HG03378 (cell line): ENCODE data around the gene CCDC85B.

Source experiments
- ATAC-seq: cut with Tn5 transposase; IDR thresholded peaks from one replicate; pipeline ENCODE4 v1.9.1; 2021; ENCODE audit warnings: mild to moderate bottlenecking, moderate library complexity; ENCODE audit not compliant: unreplicated experiment

The CCDC85B gene

DNA sequence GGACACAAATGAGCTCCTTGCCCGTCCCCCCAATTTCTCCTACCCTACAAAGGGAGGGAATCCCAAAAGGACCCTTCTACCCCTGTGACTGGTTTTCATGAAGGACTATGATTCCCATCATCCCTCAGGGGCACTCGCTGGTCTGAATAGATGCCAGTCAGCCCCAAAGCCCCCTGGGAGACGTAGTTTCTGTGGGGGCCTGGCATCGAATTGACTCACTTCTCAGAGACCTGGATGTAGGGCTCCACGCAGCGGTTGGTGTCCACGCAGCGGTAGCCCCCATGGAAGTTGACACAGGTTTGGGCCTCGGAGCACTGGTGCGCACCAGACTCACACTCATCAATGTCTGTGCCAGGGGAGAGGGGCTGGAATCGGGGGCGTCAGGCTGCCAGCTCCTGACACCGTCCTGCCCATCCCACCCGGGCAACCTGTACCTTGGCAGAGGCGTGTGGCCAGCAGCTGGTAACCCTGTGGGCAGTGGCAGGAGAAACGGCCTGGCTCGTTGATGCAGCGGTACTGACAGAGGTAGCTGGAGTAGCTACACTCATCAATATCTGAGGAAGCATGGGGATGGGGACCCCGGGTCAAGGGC is 22.3 kb upstream of the CCDC85B start:
- ATAC-seq = no peak

DNA sequence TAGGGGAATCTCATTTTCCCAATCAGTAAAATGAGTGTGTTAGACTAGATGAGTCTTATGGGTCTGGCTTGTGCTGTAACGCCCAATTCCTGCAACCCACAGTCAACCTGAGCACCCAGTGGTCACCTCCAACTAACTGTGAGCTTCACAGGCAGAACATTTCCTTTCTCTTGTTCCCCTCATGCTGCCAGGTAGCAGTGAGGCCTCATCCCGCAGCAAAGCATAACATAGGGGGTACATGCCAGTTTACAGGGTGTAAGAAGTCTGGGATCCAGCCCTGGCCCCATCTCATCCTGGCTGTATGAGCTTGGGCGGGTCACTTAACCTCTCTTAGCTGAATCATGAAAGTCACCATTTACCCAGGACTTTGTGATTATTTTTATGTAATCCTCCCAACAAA is 21.6 kb upstream of the CCDC85B start:
- no peak for ATAC-seq

DNA sequence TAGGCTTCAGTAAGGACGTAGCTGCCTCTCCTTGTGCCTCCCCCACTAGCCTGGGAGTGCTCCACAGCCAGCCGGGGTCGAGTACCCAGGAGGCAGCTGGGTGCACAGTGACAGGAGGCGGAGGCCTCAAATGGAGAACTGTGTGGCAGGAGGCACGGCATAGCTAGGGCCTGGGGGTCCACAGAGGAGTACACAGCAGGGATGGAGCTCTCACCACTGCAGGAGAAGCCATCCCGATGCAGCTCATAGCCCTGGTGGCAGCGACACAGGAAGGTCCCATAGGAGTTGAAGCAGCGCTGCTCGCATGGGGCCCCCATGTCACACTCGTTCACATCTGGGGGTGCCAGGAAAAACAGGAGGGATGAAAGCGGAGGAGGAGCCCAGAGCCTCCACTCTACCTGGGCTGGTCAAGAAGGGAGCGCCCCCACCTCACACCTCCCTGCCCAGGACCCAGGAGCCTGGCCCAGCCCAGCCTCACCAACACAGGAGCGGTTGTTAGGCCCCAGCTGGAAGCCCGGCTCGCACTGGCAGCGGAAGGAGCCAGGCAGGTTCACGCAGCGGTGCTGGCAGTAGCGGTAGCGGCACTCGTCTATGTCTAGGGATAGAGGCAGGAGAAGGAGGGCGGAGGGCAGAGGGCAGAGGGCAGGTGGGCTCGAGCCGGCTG is 20.7 kb upstream of the CCDC85B start:
- no peak for ATAC-seq

DNA sequence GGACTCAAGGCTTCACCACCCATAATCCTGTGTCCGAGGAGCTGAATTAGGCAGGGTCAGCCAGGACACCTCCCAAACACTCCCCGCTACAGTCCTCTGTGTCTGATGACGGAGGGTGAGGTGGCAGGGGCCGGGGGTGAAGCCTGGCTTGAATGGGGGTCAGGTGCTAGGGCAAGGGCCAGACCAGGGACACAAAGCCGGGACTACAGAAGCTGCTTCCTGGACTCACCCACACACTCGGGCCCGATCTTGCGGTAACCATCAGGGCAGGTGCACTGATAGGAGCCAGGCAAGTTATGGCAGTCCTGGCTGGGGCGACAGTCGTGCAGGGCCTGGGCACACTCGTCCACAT is 20.2 kb upstream of the CCDC85B start:
- no peak for ATAC-seq

DNA sequence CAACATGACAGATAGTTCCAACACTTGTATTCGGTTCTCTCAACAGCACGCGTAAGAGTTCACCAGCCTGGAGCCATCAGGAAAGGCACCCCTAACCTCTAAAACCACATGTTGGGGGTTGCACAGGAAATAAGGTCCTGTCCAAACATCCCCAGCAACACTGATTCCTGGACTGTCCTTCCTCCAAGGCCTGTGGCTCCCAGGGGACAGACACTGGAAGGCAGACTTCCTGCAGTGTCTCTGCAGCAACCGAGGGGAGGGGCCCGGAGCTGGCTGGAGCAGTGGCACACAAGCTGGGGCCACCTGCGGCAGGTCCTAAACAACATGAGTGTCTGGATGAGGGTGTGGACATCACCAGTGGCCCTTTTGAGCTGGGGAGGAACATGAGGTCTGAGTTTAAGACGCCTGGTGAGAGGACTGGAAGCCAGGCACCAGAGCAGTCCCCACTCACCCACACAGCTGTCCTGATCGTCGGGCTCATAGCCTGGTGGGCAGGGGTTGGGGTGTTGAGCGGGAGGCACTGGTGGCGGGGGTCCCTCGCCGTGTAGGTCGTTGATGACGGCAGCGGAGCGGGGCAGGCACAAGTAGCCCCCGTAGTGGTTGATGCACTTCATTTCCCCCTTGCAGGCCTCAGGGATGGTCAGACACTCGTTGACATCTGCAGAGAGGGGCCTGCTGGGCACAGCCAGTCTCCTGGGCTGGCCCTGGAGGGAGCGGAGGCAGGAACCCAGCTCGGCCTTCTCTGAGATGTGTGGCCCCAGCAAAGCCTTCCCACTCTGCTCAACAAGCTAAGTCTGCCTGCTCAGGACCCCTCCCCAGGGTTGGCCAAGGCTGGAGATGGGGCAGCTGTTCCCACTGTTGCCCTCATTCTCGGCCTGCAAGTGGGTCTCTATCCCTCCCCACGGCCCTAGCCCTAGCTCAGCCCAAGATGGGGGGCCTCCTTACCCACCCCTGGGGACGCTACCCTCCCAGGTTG is 19.5 kb upstream of the CCDC85B start:
- no peak for ATAC-seq

DNA sequence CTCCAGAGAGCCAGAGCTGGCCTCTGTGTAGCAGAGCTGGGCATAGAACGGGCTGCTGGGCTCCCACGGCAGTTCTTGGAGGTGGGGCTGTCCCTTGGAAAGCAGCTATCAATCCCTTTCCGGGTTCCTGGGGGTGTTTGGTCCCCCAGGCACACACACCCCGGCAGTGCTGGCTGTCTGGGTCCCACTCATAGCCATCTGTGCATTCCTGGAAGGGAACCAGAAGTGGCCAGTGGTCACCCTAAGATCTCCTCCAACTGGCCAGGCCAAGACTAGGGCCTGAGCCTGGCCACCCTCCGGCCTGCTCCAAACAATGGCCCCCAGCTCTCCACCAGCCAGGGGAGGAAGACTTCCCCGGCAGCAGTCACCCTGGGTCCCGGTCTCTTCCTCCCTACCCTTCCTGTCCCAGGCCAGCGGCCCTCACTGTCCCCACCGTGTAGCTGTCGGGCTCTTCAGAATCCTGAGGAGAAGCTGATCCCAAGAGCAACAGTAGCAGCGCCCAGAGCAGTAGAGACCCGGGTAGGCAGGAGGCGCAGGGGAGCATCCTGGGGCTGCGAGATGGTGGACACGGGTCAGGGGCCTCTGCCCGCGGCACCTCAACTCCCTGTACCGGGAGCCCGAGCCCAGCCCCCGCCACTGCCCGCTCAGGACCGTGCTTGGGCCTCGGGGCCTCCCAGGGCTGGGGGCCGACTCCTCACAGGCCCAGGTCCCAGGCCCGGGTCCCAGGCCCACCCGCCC is 18.5 kb upstream of the CCDC85B start:
- ATAC-seq = no peak

DNA sequence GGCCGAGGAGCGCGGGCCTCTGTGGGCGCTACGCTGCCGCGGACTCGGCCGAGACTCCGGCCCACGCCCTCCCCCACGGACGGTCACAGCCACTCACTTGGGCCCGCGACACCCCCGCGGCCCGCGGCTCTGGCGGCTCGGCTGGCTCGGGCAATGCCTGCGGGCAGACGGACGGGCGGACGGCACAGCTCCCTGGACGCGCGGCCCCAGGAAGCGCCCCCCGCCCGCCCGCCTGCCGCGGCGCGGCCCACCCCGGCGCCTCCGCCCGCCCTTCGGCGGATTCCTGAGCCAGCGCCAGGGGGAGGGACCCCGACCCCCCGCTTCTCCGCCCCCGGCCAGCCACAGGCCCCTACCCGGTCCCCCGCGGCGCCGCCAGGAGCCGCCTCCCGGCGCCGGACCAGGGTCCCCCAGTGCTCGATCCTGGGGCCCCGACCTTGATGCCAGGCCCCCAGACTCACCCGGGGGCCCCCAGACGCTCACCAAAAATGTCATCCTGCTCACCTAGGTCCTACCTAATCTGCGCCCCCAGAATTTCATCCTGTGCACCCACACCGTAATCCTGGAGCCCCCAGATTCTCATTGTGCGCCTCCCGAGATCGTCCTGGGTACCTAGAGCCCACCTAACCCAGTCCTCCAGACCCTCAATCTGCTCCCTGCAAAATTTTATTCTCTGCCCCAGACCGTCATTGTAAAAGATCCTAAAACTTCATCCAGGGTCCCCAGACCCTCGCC is 17.7 kb upstream of the CCDC85B start, which contains the start of gene EFEMP2:
EFEMP2 (minus strand) TSS at position 215 of the 732 bp plus-strand sequence. CDS start 446 bp downstream, outside the sequence.
- no peak for ATAC-seq

DNA sequence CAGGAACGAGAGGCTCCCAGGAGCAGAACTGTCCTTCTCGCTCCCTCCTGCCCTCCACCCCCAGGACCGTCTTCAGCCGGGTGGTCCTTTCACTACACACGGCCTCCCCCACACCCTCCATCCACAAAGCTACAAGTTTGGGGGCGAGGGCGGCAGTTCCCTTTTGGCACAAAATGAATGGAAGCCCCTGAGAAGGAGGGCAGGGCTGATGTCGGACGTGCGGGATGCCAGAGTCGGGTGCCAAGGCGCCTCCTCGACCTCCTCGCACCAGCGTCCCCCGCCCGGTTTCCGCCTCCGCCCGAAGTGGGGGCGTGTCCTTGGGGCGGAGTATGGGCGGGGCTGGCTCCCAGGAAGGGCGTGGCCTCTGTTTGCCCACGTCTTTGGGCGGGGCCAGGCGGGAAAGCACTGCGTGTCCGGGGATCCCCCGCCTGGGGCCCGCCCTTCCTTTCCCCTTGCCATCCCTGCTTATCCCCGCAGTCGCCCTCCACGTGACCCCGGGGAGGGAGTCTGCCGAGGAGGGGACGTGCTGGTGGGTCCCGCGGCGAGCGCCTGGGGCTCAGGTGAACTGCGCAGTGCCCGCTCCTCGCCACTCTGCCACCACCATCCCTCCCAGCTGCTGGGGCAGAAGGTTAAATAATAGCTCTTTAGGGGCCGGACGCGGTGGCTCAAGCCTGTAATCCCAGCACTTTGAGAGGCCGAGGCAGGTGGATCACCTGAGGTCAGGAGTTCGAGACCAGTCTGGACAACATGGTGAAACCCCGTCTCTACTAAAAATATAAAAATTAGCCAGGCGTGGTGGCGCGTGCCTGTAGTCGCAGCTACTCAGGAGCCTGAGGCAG is 16.9 kb upstream of the CCDC85B start:
- ATAC-seq = peak; percentile 62

DNA sequence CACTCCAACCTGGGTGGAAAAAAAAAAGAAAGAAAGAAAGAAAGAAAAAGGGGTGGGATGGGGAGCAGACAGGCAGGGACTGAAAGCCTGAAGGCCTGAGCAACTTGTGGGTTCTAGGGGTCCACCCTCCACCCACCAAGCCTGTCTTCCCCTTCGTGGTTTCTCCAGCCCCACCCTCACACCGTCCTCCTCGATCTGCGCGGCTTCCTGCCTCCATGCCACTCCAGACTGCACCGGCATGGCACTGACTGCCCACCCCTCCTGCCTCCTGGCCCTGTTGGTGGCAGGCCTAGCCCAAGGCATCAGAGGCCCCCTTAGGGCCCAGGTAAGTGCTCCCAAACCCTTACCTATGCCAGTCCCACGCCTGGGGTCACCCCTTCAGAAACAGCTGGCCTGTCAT is 10.9 kb upstream of the CCDC85B start, which contains the start of gene CTSW:
CTSW (plus strand) TSS at position 221 of the 400 bp plus-strand sequence; CDS start at position 239, 18 bp downstream.
- no peak for ATAC-seq

DNA sequence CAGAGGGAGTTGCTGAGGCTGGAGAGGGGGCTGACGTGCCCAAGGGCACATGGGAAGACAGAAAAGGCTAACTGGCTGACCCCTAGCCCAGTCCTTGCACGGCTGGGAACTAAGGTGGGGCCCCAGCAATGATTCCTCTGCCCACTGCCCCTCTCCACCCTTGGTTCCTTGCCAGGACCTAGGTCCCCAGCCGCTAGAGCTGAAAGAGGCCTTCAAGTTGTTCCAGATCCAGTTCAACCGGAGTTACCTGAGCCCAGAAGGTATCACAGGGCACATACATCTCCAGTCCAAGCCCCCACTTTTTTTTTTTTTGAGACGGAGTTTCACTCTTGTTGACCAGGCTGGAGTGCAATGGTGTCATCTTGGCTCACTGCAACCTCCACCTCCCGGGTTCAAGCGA is 10.4 kb upstream of the CCDC85B start:
- no peak for ATAC-seq

DNA sequence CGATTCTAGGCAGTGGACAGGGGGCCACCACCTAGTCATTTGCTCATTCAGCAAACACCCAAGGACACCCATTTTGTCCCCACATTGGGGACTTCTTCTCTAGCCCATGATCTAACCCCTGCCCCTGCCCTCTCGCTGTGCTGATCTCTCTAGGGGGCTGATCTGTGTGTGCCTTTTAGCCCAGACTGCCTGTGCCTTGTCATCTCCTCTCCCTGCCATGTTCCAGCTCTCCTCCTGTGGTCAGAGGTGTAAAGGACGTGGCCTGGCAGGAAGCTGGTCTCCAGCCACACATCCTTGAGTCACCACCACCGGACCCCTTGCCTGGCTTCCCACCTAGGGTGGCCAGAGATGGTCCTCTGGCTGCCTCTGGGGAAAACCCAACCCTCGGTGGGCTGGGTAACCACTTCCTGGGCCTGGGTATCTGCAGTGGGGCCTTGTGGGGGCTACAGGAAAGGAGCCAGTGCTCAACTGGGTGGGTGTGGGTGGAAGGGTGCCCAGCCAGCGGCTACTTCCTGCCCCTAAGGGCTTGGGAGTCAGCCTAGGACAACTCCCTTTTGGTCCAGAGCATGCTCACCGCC is 9.5 kb upstream of the CCDC85B start:
- no peak for ATAC-seq

DNA sequence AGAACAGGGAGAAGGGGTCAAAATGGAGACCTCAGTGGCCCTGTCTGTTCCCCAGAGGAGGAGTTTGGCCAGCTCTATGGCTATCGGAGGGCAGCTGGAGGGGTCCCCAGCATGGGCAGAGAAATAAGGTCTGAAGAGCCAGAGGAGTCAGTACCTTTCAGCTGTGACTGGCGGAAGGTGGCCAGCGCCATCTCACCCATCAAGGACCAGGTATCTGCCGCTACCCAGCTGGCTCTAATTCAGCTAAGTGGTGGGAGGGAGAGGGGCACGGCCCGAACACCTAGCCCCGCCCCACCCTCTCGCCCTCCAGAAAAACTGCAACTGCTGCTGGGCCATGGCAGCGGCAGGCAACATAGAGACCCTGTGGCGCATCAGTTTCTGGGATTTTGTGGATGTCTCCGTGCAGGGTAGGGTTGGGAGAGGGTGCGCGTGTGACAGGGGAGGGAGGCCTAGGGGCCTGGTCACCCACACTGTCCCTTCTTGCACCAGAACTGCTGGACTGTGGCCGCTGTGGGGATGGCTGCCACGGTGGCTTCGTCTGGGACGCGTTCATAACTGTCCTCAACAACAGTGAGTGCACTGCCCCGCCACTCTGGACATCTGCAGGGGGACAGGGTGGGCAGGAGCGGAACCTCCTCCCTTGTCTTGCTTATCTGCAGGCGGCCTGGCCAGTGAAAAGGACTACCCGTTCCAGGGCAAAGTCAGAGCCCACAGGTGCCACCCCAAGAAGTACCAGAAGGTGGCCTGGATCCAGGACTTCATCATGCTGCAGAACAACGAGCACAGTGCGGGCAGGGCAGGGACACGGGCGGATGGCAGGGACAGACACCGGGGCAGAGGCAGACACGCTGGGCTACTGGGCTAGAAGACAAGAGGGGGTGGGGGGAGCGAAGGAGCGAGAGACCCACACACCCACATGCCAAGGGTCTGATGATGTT is 8.1 kb upstream of the CCDC85B start:
- ATAC-seq = no peak

DNA sequence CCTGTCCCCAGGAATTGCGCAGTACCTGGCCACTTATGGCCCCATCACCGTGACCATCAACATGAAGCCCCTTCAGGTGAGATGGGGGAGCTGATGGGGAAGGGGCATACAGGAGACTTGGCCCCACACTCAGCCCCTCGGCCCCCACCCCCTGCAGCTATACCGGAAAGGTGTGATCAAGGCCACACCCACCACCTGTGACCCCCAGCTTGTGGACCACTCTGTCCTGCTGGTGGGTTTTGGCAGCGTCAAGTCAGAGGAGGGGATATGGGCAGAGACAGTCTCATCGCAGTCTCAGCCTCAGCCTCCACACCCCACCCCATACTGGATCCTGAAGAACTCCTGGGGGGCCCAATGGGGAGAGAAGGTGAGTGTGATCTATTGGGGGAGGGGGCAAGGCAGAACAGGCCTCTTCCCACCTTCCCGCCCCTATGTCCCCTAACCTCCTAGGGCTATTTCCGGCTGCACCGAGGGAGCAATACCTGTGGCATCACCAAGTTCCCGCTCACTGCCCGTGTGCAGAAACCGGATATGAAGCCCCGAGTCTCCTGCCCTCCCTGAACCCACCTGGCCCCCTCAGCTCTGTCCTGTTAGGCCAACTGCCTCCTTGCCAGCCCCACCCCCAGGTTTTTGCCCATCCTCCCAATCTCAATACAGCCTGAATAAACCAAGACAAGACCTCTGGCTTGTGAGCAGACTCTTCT is 7.3 kb upstream of the CCDC85B start:
- no peak for ATAC-seq

DNA sequence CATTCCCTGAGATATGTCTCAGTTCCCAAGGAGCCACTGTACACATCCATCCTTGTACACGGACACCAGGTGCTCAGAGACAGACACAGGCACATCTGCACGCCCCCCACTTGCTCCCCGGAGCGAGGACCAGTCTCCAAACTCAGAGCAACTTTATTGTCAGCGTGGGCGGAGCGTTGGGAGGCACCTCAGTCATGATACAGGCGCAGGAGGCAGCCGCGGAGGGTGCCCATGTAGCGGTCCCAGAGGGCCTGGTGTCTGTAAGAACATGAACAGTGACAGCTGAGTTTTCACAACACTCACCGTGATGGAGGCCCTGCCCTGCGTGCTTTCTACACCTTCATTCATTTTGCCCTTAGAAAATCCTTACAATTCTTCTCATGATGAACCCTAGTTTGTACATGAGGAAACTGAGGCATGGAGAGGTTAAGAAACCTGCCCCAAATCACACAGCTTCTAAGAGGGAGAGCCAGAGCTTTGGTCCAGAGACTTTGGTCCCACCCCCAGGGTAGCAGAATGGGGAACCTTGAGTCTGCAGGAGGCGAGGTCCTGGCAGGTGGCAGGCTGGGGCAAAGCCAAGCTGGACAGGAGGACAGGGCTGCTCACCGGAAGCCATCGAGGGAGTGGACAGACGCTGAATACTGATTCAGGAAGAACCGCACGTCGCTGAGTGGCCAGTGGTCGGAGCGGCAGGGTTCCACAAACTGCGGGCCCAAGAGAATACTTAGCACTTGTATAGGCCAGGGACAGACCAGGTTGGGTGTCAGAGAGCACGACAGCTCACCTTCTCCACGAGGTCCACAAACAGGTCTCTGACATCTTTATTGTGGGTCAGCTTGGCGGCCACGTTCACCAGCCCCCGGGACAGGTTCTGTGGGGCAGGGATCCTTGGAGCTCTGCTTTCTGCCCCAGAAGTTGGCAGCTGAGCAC is 6.4 kb upstream of the CCDC85B start:
- no peak for ATAC-seq

DNA sequence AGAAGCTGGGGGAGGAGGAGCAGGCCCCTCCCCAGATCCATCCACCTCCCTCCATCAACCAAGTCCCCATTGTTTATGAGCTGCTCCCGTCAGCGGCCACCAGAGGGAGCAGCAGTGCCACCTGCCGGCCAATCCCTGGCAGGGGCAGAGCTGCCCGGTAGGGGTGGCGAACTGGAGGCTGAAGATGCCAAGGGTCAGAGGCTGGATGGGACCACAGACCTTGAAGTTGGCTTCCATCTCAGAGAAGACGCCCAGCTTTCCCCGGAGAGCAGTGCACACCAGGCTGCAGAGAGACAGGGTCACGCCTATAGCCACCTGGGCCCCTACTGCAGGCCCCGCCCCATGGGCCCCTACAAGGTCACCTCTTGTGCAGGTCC is 5.8 kb upstream of the CCDC85B start:
- ATAC-seq = no peak

DNA sequence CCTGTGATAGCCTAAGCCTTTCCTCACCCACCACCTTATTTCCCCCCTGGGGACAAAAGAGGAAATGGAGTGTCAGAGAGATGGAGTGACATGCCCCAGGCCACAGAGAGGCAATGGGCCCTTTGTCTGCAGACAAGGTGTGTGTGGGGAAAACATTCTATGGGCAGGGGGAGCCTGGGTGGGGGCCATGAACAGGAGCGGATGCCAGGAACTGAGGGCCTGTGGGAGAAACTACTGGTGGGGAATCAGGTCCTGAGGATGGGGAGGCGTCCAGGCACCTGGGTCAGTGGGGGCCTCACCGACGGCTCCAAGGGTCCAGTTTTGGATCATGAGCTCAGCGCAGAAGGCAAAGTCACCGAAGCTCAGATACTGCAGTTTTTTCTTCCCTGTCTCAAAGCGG is 5.2 kb upstream of the CCDC85B start:
- ATAC-seq = no peak
